ENCODE measurements around the gene CNNM3.

The CNNM3 gene

GRCh38 chr2:96877631-96878092, 61.6 kb downstream of the CNNM3 start:
- no peak for DNase-seq (ENCODE audit: low spot score)

DNA sequence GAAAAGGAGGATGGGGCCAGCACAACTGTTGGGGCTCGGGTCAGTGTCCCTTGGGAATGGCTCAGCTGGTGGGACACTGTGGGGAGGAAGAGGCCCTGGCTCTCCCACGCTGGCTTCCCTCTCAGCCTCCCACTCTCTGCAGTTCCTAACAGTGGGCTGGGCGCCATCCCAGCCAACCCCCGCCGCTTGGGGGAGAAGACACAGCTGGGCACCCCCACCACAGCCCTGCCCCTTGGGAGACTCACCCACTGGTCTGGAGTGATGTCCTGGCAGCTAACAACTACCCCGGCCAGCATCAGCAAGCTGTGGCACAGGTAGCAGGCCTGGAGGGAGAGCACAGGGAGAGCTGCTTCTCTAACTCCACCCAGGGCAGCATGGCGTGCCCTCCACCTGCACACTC, 62.1 kb downstream of the CNNM3 start:
- DNase-seq (ENCODE audit: low spot score) = no peak

- no peak for DNase-seq (ENCODE audit: low spot score)
These were observed 62.9 kb downstream of the CNNM3 start for GRCh38 chr2:96878796-96879544.

- no peak for DNase-seq (ENCODE audit: low spot score)
These were observed 63.5 kb downstream of the CNNM3 start for GRCh38 chr2:96879545-96880040.

DNA sequence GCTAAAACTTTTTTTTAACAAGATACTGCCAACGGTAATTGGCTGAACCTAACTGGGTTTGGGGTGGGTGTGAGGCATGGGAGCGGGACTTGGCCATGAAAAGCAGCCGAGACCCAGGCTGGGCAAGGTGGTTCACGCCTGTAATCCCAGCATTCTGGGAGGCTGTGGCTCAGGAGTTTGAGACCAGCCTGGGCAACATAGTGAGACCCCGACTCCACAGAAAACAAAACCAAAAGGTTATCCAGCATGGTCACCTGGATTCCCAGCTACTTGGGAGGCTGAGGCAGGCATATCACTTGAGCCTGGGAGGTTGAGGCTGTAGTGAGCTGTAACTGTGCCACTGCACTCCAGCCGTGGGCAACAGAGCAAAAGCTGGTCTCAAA, 64.8 kb downstream of the CNNM3 start:
- DNase-seq (ENCODE audit: low spot score) = no peak

DNA sequence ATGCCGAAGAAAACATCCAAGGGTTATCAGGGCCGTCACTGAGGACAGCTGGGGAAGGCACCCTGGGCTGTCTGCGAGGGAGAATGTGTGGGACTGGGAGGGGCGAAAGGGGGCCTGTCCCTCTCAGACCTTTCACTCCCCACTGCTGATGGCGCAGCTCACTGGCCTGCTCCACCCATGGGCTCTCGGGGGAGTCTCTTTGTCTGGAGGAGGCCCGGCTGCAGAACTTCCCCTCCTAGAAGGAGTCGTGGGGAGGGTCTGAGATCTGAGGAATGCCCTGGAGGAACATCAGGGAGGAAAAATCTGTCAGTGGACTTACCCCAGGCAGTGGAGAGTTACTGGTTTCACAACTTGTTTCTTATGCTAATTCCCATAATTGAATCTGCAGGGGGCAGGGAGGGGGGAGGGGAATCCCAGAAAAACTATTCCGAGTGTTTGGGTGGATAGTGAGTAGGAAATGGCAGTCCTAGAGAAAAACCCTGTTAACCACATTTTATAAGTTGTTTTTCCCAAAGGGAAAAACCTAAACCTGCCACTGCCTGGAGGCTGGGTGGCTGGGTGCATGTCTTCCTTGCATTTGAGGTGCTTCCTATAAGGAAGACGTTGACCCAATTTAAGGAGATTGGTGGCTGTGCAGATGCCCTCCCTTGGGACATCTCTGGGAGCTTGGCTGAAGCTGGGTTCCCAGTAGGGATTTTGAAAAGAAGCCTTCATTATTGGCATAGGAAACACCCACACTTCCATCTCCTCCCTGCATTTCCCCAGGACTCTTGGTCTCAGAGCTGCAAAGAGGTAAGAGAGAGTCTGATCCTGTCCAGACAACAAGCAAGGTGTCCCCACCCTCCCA, 65.5 kb downstream of the CNNM3 start:
- no peak for DNase-seq (ENCODE audit: low spot score)

- DNase-seq (ENCODE audit: low spot score) = no peak
These were observed 66.2 kb downstream of the CNNM3 start for GRCh38 chr2:96882230-96882629.

DNA sequence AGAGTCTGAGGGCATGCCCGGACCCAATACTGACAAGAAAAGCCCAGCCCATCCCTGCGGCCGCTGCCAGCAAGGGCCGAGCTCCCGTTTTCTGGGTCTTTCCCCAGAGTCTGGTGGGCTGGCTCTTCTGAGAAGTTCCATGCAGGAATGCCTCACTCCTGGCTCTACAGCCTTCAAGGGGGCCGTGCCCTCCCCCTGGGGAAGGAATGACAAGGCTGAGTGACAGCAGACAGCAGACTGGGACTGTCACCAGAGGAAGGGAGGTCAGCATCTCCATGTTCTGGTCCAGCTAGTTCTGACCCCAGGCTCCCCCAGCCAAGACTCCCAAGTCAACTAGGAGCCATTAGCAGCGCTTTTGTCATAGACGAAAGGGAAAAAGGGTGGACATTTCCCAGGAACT, 66.8 kb downstream of the CNNM3 start:
- DNase-seq (ENCODE audit: low spot score) = no peak

GRCh38 chr2:96883306-96883705, 67.2 kb downstream of the CNNM3 start:
- no peak for DNase-seq (ENCODE audit: low spot score)

All from CD4-positive, alpha-beta T cell treated with Interleukin-15 for 4 hours (primary cell).